Omental fat pad (tissue), 4 donors: ENCODE data around the gene APBB1IP. TPM values are rescaled to one million over a fixed set of nuclear protein-coding genes. Genes with fewer than 3 reads are reported as not detected.
"Not testable (repeated sequence)": the region's sequence is repeated elsewhere in the genome, so short reads cannot be mapped to it uniquely, and the experiment has no call there.

Source experiments
- ATAC-seq: fragments of 150-250 bp; one replicate; pipeline ENCODE4 v1.9.1; 2016; ENCODE audit warnings: mild to moderate bottlenecking, moderate library complexity; ENCODE audit not compliant: low FRiP score
- DNase-seq: peaks from one replicate; pipeline ENCODE4 v3.0.0-alpha.2; 2019; ENCODE audit warnings: low spot score
- CTCF ChIP-seq, 3 donors: fragments of 450-650 bp; IDR thresholded peaks; one replicate each; pipeline ENCODE4 v1.5.1; 2016 to 2017; ENCODE audit warnings: antibody characterized with exemption in 3 of 3, mild to moderate bottlenecking in 3 of 3, moderate library complexity in 2 of 3
- total RNA-seq, 4 donors: library from RNA; depleted of rRNA; stranded (reverse); fragments of >200 nt; gene quantifications; one replicate each; pipeline ENCODE4 v1.1.0, GENCODE V29; 2016

APBB1IP gene
- total RNA-seq, 4 donors from 2014 or later = 8.5 to 23.5 (median 20.5) TPM

DNA sequence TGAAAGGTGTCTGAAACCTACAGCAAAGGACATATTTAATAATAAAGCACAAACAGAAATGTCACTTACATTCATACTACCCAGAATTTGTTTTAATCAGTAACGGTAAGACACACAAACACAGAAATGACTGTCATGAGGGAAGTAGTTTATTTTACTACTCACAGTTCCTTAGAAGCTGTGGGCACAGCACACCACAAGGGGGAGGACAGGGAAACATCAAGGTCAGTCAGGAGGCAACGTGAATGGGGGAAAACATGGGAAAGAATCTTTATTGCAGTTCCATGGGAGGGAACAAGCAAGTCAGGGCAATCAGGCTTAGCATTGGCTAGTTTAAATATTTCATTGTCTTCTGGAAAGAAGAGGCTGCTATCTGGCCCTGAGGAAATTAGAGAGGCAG is 135.5 kb downstream of the APBB1IP start:
- no peak for DNase-seq
- no peak for ATAC-seq
- no peak for TF ChIP-seq CTCF (IDR thresholded peaks at IDR 0.05)

DNA sequence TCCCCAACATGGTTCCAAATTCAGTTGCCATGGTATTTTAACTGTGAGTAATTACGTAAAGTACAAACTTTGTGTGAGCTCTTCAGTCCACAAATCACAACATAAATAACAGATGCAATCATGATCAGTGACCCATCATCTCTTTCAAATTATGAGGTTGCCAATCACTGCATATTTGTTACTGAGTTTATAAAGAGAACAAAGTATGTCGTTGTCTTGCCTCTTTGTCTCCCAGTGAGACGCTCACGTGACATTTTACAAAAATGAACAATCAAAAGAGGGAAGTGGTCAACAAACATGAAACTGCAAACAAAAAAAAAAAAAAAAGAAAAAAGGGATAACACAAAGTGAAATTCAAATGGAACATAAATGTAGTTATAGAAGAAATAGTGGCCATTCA is 136.6 kb downstream of the APBB1IP start:
- TF ChIP-seq CTCF (IDR thresholded peaks at IDR 0.05) = no peak
- ATAC-seq = no peak
- DNase-seq = no peak

GRCh38 chr10:26578371-26578770 is 140.2 kb downstream of the APBB1IP start:
- DNase-seq, ATAC-seq: not testable (repeated sequence)

DNA sequence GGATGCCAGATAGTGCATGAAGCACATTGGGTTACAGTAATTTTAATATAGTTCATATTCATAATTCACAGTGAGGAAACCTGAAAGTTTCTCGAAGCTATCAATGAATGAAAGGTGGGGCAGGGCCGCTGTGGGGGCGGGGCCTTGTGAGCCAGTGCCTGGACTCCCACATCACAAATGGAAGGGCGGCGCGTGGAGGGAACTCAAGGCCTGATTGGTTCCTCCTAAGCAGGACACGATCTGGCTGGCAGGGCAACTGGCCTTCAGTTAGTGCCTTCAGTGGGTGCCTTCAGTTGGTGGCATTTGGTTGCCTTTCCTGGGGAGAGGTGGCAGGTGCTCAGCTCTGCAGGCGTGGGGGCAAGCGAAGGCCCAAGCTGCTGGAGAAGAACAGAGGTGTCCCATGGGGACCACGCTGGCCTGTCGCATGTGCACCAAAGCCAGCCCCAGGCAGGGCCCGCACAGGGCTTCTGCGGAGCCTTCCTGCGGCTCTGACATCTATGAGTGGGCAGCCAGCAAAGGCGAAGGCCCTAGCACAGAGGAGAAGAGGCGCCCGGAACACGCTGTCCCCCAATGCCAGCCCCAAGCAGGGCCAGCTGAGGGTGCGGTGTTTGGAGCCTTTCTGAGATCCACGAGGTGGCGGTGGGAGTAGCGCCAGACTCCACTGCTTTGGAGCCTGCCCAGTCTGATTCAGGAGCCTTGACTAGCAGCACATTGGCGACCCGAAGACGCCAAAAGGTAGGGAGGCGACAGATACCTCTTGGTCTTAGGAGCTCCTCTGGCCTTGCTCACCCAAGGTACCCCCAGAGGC is 141.3 kb downstream of the APBB1IP start:
- TF ChIP-seq CTCF (IDR thresholded peaks at IDR 0.05) = no peak
- DNase-seq (no peak), ATAC-seq (no peak)

GRCh38 chr10:26586211-26586610 is 148.1 kb downstream of the APBB1IP start:
- no peak for TF ChIP-seq CTCF (IDR thresholded peaks at IDR 0.05)
- ATAC-seq = no peak
- no peak for DNase-seq

DNA sequence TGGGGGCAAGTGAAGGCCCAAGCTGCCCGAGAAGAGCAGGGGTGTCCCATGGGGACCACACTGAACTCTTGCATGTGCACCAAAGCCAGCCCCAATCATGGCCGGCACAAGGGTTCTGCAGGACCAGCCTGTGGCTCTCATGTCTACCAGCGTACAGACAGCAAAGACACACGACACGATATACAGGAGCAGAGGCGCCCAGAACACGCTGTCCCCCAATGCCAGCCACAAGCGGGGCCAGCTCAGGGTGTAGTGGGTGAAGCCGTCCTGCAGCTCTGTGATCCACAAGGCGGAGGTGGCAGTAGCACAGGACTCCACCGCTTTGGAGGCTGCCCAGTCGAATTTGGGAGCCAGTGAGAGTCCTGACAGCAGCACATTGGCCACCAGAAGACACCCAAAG is 150.5 kb downstream of the APBB1IP start:
- no peak for TF ChIP-seq CTCF (IDR thresholded peaks at IDR 0.05)
- ATAC-seq (no peak), DNase-seq (no peak)

- not testable (repeated sequence) for ATAC-seq, DNase-seq
Observed at GRCh38 chr10:26589813-26590212, 151.7 kb downstream of the APBB1IP start.

GRCh38 chr10:26593896-26594295 is 155.8 kb downstream of the APBB1IP start:
- TF ChIP-seq CTCF (IDR thresholded peaks at IDR 0.05) = no peak
- ATAC-seq = no peak
- no peak for DNase-seq

- ATAC-seq, DNase-seq: not testable (repeated sequence)
Observed at GRCh38 chr10:26603283-26603682, 165.1 kb downstream of the APBB1IP start.

GRCh38 chr10:26604320-26605093 is 166.4 kb downstream of the APBB1IP start:
- not testable (repeated sequence) for ATAC-seq, DNase-seq

- DNase-seq, ATAC-seq: not testable (repeated sequence)
Observed at GRCh38 chr10:26606389-26606877, 168.3 kb downstream of the APBB1IP start.
